SHP77 treated with DMSO at 0.1 percent for 48 hours (cell line): ENCODE data around the gene APPBP2.

Experiments
- DNase-seq: peaks from one replicate; lab custom pipeline; 2025; lab: John Stamatoyannopoulos, UW

Gene APPBP2

GRCh38 chr17:60393840-60394723 is 132.0 kb downstream of the APPBP2 start:
- DNase-seq, result no peak
